Subcutaneous abdominal adipose tissue (tissue), 5 donors: ENCODE results near the gene UBAP1.
"Not testable (repeated sequence)": the region's sequence is repeated elsewhere in the genome, so short reads cannot be mapped to it uniquely, and the experiment has no call there.

Source experiments
- H3K27ac ChIP-seq: one replicate; pipeline ENCODE4 v1.7.0; 2013; ENCODE audit warnings: low read depth, mild to moderate bottlenecking, inconsistent platforms, low read length, moderate library complexity
- H3K27me3 ChIP-seq, 5 donors: one replicate each; pipeline ENCODE4 v1.7.0; 2013; ENCODE audit warnings: low read length in 5 of 5, inconsistent platforms in 1 of 5; ENCODE audit not compliant: control insufficient read depth in 5 of 5, insufficient read depth in 4 of 5
- H3K36me3 ChIP-seq, 5 donors: one replicate each; pipeline ENCODE4 v1.7.0; 2013; ENCODE audit warnings: low read length in 5 of 5; ENCODE audit not compliant: control insufficient read depth in 5 of 5, insufficient read depth in 5 of 5
- H3K4me1 ChIP-seq, 5 donors: one replicate each; pipeline ENCODE4 v1.7.0; 2013; ENCODE audit warnings: low read length in 5 of 5, mild to moderate bottlenecking in 3 of 5, moderate library complexity in 1 of 5; ENCODE audit not compliant: control insufficient read depth in 5 of 5, insufficient read depth in 5 of 5
- H3K4me3 ChIP-seq, 5 donors: one replicate each; pipeline ENCODE4 v1.7.0; 2013; ENCODE audit warnings: low read length in 5 of 5, low read depth in 1 of 5
- H3K9ac ChIP-seq, 5 donors: one replicate each; pipeline ENCODE4 v1.7.0; 2013; ENCODE audit warnings: low read length in 5 of 5, mild to moderate bottlenecking in 4 of 5, moderate library complexity in 3 of 5
- H3K9me3 ChIP-seq, 5 donors: one replicate each; pipeline ENCODE4 v1.7.0; 2013; ENCODE audit warnings: low read length in 5 of 5; ENCODE audit not compliant: control insufficient read depth in 5 of 5
- donor health status: healthy.
- donor health status: healthy.
- donor health status: healthy.
- donor health status: healthy.
- donor health status: healthy.

Gene UBAP1

GRCh38 chr9:34242830-34243229 lies 64.0 kb downstream of the UBAP1 start:
- H3K4me3 ChIP-seq: no peak overlapping the region
- no peak overlapping the region for H3K9ac ChIP-seq
- no peaks in the 10 kb centered on the region for H3K9me3 ChIP-seq
- H3K4me1 ChIP-seq: peaks cover 0 to 16% (median 9%) of the 10 kb centered on the region in 5 donors
- peaks cover 3 to 35% (median 22%) of the 10 kb centered on the region in 5 donors for H3K36me3 ChIP-seq
- H3K27me3 ChIP-seq: no peaks in the 10 kb centered on the region
- peak overlapping the region; percentile 59 for H3K27ac ChIP-seq

GRCh38 chr9:34245212-34245611 lies 66.4 kb downstream of the UBAP1 start:
- not testable (repeated sequence) for H3K4me3 ChIP-seq, H3K9ac ChIP-seq, H3K27ac ChIP-seq, H3K27me3 ChIP-seq, H3K9me3 ChIP-seq
- Histone ChIP-seq H3K4me1 (peaks cover 4 to 27% (median 19%) of the 10 kb centered on the region in 5 donors), H3K36me3 (peaks cover 3 to 56% (median 38%) of the 10 kb centered on the region in 5 donors)

- peaks cover 3 to 27% (median 19%) of the 10 kb centered on the region in 5 donors for H3K4me1 ChIP-seq
- no peak overlapping the region for H3K27ac ChIP-seq
These were observed 67.6 kb downstream of the UBAP1 start for GRCh38 chr9:34246453-34246852.

GRCh38 chr9:34247782-34248181 lies 68.9 kb downstream of the UBAP1 start:
- H3K4me3 ChIP-seq, H3K27me3 ChIP-seq, H3K9ac ChIP-seq, H3K9me3 ChIP-seq, H3K27ac ChIP-seq: not testable (repeated sequence)
- Histone ChIP-seq H3K4me1 (peaks cover 7 to 34% (median 29%) of the 10 kb centered on the region in 5 donors), H3K36me3 (peaks cover 8 to 59% (median 38%) of the 10 kb centered on the region in 5 donors)

More at GRCh38 chr9:34246453-34246852, 67.6 kb downstream of the UBAP1 start:
- Histone ChIP-seq H3K4me3 (no peak overlapping the region), H3K27me3 (no peaks in the 10 kb centered on the region), H3K36me3 (peaks cover 8 to 61% (median 46%) of the 10 kb centered on the region in 5 donors), H3K9me3 (no peaks in the 10 kb centered on the region), H3K9ac (no peak overlapping the region)

- peaks cover 15 to 45% (median 39%) of the 10 kb centered on the region in 5 donors for H3K4me1 ChIP-seq
- H3K4me3 ChIP-seq: no peak overlapping the region
- no peaks in the 10 kb centered on the region for H3K27me3 ChIP-seq
- peak overlapping the region in 1 of 5 donors; percentile 2 for H3K9ac ChIP-seq
- peaks cover 5 to 58% (median 38%) of the 10 kb centered on the region in 5 donors for H3K36me3 ChIP-seq
- H3K27ac ChIP-seq: no peak overlapping the region
- no peaks in the 10 kb centered on the region for H3K9me3 ChIP-seq
These were observed 70.4 kb downstream of the UBAP1 start for GRCh38 chr9:34249274-34249673.

GRCh38 chr9:34250721-34251120 lies 71.9 kb downstream of the UBAP1 start:
- Histone ChIP-seq H3K36me3 (peaks cover 5 to 64% (median 41%) of the 10 kb centered on the region in 5 donors), H3K27me3 (no peaks in the 10 kb centered on the region), H3K9ac (no peak overlapping the region), H3K9me3 (no peaks in the 10 kb centered on the region), H3K4me1 (peaks cover 21 to 58% (median 52%) of the 10 kb centered on the region in 5 donors), H3K27ac (peak overlapping the region; percentile 88), H3K4me3 (no peak overlapping the region)

- H3K27me3 ChIP-seq: no peaks in the 10 kb centered on the region
- peaks cover 5 to 55% (median 38%) of the 10 kb centered on the region in 5 donors for H3K36me3 ChIP-seq
- H3K9me3 ChIP-seq: no peaks in the 10 kb centered on the region
- no peak overlapping the region for H3K4me3 ChIP-seq
- H3K9ac ChIP-seq: peak overlapping the region in 1 of 5 donors; percentile 7
- peaks cover 21 to 51% (median 46%) of the 10 kb centered on the region in 5 donors for H3K4me1 ChIP-seq
- peak overlapping the region; percentile 88 for H3K27ac ChIP-seq
These were observed 73.2 kb downstream of the UBAP1 start for GRCh38 chr9:34252016-34252415.

GRCh38 chr9:34252670-34253459 lies 74.0 kb downstream of the UBAP1 start:
- Histone ChIP-seq H3K9ac (peak overlapping the region in 2 of 5 donors; percentile 26 to 42), H3K4me3 (no peak overlapping the region), H3K36me3 (peaks cover 5 to 51% (median 38%) of the 10 kb centered on the region in 5 donors), H3K27ac (peak overlapping the region; percentile 88), H3K4me1 (peaks cover 24 to 51% (median 46%) of the 10 kb centered on the region in 5 donors), H3K27me3 (no peaks in the 10 kb centered on the region), H3K9me3 (no peaks in the 10 kb centered on the region)

- Histone ChIP-seq H3K27me3 (no peaks in the 10 kb centered on the region), H3K4me3 (no peak overlapping the region), H3K36me3 (peaks cover 5 to 48% (median 35%) of the 10 kb centered on the region in 5 donors), H3K9ac (peak overlapping the region in 4 of 5 donors; percentile 12 to 42 (median 32)), H3K27ac (peak overlapping the region; percentile 88), H3K4me1 (peaks cover 24 to 49% (median 44%) of the 10 kb centered on the region in 5 donors), H3K9me3 (no peaks in the 10 kb centered on the region)
These were observed 74.6 kb downstream of the UBAP1 start for GRCh38 chr9:34253460-34253837.
